Measurements from ENCODE around the gene TGFBR3. TPM values are rescaled to one million over a fixed set of nuclear protein-coding genes. Genes with fewer than 3 reads are reported as not detected.

The TGFBR3 gene
- total RNA-seq, 2 donors from 2014 or later, result 8.1 to 9.7 TPM

GRCh38 chr1:91806769-91807700, 78.9 kb downstream of the TGFBR3 start:
- Mint-ChIP-seq H3K4me3 (no peak overlapping the region), H3K27ac (no peak overlapping the region), H3K36me3 (ENCODE audit: insufficient read depth in 2 of 2) (peaks cover 2 to 3% of the 10 kb centered on the region in 2 donors), H3K9me3 (no peaks in the 10 kb centered on the region), H3K4me1 (ENCODE audit: low read depth) (peaks cover 83% of the 10 kb centered on the region), H3K27me3 (ENCODE audit: low read depth) (no peaks in the 10 kb centered on the region)
- ATAC-seq (replicated peaks in 1 of 2), result no peak
- DNase-seq, result no peak

- ATAC-seq (replicated peaks in 1 of 2), result no peak
- peaks cover 83% of the 10 kb centered on the region for H3K4me1 Mint-ChIP-seq (ENCODE audit: low read depth)
- H3K9me3 Mint-ChIP-seq, result no peaks in the 10 kb centered on the region
- H3K27ac Mint-ChIP-seq, result no peak overlapping the region
- peaks cover 2 to 3% of the 10 kb centered on the region in 2 donors for H3K36me3 Mint-ChIP-seq (ENCODE audit: insufficient read depth in 2 of 2)
- no peak for DNase-seq
- no peaks in the 10 kb centered on the region for H3K27me3 Mint-ChIP-seq (ENCODE audit: low read depth)
- H3K4me3 Mint-ChIP-seq, result no peak overlapping the region
Measured at GRCh38 chr1:91806181-91806768, 79.7 kb downstream of the TGFBR3 start.

GRCh38 chr1:91805311-91805801, 80.6 kb downstream of the TGFBR3 start:
- peak overlapping the region; percentile 56 for H3K27ac Mint-ChIP-seq
- no peaks in the 10 kb centered on the region for H3K27me3 Mint-ChIP-seq (ENCODE audit: low read depth)
- DNase-seq (peak in 1 of 2 donors; percentile 27), ATAC-seq (replicated peaks in 1 of 2) (no peak)
- no peaks in the 10 kb centered on the region for H3K9me3 Mint-ChIP-seq
- peak overlapping the region; percentile 4 to 56 for H3K4me3 Mint-ChIP-seq
- H3K36me3 Mint-ChIP-seq (ENCODE audit: insufficient read depth in 2 of 2), result peaks cover 2 to 3% of the 10 kb centered on the region in 2 donors
- H3K4me1 Mint-ChIP-seq (ENCODE audit: low read depth), result peaks cover 78% of the 10 kb centered on the region

DNA sequence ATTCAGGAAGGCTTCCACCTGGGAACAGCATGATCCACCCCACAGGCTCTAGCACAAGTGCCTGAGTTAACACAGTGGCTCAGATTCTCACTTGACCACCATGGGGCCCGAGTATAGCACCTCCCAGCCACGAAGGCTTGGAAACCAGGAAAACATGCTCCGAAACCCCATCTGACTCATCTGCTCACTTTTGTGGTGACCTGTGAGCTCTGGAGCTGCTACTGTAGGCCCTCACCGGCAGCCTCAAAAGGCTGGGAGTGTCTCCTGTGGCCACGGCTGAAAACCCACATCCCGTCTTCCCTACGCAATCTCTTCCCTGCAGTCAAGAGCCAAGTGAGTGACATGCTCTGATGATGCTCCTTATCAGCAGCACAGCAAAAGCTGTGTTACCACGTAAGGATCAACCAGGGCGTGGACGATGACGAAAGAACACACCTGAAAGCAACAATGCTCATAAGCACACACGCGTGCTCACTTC, 81.4 kb downstream of the TGFBR3 start:
- Mint-ChIP-seq H3K4me3 (peak overlapping the region; percentile 83), H3K4me1 (ENCODE audit: low read depth) (peaks cover 73% of the 10 kb centered on the region), H3K36me3 (ENCODE audit: insufficient read depth in 2 of 2) (peaks cover 2 to 3% of the 10 kb centered on the region in 2 donors), H3K27ac (peak overlapping the region; percentile 83), H3K9me3 (no peaks in the 10 kb centered on the region), H3K27me3 (ENCODE audit: low read depth) (no peaks in the 10 kb centered on the region)
- ATAC-seq (replicated peaks in 1 of 2) (peak; percentile 71 to 73), DNase-seq (peak; percentile 84 to 90)

- Mint-ChIP-seq H3K4me1 (ENCODE audit: low read depth) (peaks cover 73% of the 10 kb centered on the region), H3K27ac (peak overlapping the region; percentile 85), H3K4me3 (peak overlapping the region; percentile 83), H3K27me3 (ENCODE audit: low read depth) (no peaks in the 10 kb centered on the region), H3K36me3 (ENCODE audit: insufficient read depth in 2 of 2) (peaks cover 2 to 3% of the 10 kb centered on the region in 2 donors), H3K9me3 (no peaks in the 10 kb centered on the region)
- DNase-seq (peak; percentile 81 to 84), ATAC-seq (replicated peaks in 1 of 2) (peak; percentile 79 to 80)
Measured at GRCh38 chr1:91803847-91804545, 82.0 kb downstream of the TGFBR3 start.

- Mint-ChIP-seq H3K4me1 (ENCODE audit: low read depth) (peaks cover 74% of the 10 kb centered on the region), H3K27me3 (ENCODE audit: low read depth) (no peaks in the 10 kb centered on the region), H3K36me3 (ENCODE audit: insufficient read depth in 2 of 2) (peaks cover 2 to 3% of the 10 kb centered on the region in 2 donors), H3K27ac (peak overlapping the region; percentile 85), H3K4me3 (peak overlapping the region in 1 of 2 donors; percentile 83), H3K9me3 (no peaks in the 10 kb centered on the region)
- no peak for ATAC-seq (replicated peaks in 1 of 2)
- no peak for DNase-seq
Measured at GRCh38 chr1:91803123-91803522, 82.8 kb downstream of the TGFBR3 start.

DNA sequence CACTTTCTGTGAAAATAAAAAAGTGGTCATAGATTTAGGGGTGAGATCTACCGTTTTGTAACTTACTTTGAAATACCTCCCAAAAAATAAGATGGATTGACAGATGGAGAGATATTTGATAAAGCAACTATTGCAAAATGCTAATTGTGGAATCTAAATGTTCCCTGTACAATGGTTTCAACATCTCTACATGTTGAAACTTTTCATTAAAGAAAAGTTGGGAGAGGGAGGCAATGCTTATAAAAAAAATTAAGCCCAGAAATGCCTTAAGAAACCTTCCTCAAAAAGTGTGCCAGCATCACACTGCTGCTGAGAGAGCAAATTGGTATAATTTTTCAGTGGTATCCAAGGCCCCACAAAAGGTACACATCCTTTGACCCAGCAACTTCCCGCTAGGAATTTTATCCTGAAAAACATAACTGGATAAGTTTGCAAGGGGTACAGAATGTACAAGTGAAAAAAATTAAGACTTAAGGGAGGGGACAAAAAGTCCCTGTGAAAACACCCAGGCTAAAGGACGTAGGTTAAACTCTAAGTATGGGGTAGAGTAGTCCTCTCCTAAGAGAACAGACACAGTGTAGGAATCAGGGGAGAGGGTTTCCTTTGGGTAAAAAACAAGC, 84.3 kb downstream of the TGFBR3 start:
- no peak for ATAC-seq (replicated peaks in 1 of 2)
- H3K27ac Mint-ChIP-seq, result no peak overlapping the region
- peaks cover 70% of the 10 kb centered on the region for H3K4me1 Mint-ChIP-seq (ENCODE audit: low read depth)
- no peaks in the 10 kb centered on the region for H3K27me3 Mint-ChIP-seq (ENCODE audit: low read depth)
- H3K4me3 Mint-ChIP-seq, result no peak overlapping the region
- H3K9me3 Mint-ChIP-seq, result no peaks in the 10 kb centered on the region
- no peak for DNase-seq
- peaks cover 2 to 3% of the 10 kb centered on the region in 2 donors for H3K36me3 Mint-ChIP-seq (ENCODE audit: insufficient read depth in 2 of 2)

DNA sequence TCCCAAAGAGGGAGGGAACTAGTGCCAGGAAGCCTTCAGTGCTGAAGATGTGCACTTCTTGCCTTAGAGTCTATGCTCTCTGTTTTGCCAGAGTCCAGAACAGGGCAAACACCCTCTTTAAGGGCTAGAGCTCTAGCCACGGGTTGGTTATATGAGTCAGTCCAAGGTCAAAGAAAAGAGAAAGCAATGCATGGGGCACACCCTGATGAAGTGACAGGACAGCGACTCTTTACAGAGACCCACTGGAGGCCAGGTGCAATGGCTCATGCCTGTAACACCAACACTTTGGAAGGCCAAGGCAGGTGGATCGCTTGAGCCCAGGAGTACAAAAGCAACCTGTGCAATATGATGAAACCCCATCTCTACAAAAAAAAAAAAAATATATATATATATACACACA, 86.1 kb downstream of the TGFBR3 start:
- no peak overlapping the region for H3K4me3 Mint-ChIP-seq
- H3K36me3 Mint-ChIP-seq (ENCODE audit: insufficient read depth in 2 of 2), result peaks cover 4 to 6% of the 10 kb centered on the region in 2 donors
- peaks cover 57% of the 10 kb centered on the region for H3K4me1 Mint-ChIP-seq (ENCODE audit: low read depth)
- no peak overlapping the region for H3K27ac Mint-ChIP-seq
- DNase-seq (no peak), ATAC-seq (replicated peaks in 1 of 2) (no peak)
- no peaks in the 10 kb centered on the region for H3K9me3 Mint-ChIP-seq
- no peaks in the 10 kb centered on the region for H3K27me3 Mint-ChIP-seq (ENCODE audit: low read depth)

DNA sequence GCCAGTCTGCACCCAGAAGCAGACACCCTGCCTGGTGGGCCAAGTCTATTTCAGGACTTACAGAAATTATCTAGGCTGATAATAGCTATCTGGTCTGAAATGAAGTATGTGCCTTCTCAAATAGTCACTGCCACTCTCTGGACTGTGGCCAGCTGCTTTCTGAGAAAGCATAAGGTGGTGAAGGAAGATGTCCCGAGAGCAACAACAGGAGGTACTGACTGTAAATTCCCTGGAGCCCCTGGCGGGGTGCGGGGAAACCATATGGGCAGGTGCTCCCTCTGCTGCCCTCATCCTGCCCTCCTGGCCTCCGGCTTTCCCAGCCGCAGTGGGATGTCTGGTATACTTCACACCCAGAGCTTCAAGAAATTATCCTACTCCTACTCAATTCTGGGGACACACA, 86.8 kb downstream of the TGFBR3 start:
- no peaks in the 10 kb centered on the region for H3K27me3 Mint-ChIP-seq (ENCODE audit: low read depth)
- H3K27ac Mint-ChIP-seq, result no peak overlapping the region
- peaks cover 50% of the 10 kb centered on the region for H3K4me1 Mint-ChIP-seq (ENCODE audit: low read depth)
- ATAC-seq (replicated peaks in 1 of 2) (no peak), DNase-seq (no peak)
- H3K36me3 Mint-ChIP-seq (ENCODE audit: insufficient read depth in 2 of 2), result peaks cover 6 to 10% of the 10 kb centered on the region in 2 donors
- no peak overlapping the region for H3K4me3 Mint-ChIP-seq
- no peaks in the 10 kb centered on the region for H3K9me3 Mint-ChIP-seq

- no peak overlapping the region for H3K27ac Mint-ChIP-seq
Measured at GRCh38 chr1:91798740-91799139, 87.2 kb downstream of the TGFBR3 start.

DNA sequence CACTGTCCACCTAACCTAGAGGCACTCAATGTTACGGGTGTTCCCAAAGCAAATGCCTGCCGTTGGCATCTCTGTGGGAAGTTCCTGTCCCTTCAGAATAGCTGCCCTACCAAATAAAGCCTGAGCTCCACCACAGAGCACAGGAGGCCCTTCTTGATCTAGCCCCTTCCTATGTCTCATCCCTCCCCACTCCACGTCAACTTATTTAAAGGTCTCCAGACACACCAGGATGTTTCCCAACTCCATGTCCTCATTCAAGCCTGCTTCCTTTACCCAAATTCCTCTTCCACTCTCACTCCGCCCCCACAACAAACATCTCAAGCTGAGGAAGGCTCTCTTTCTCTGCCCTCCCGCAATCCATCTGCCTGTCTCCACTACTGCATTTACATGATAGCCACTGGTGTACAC, 87.7 kb downstream of the TGFBR3 start:
- Mint-ChIP-seq H3K4me3 (no peak overlapping the region), H3K36me3 (ENCODE audit: insufficient read depth in 2 of 2) (peaks cover 4 to 10% of the 10 kb centered on the region in 2 donors)

More at GRCh38 chr1:91798740-91799139, 87.2 kb downstream of the TGFBR3 start:
- DNase-seq (no peak), ATAC-seq (replicated peaks in 1 of 2) (no peak)
- Mint-ChIP-seq H3K27me3 (ENCODE audit: low read depth) (no peaks in the 10 kb centered on the region), H3K9me3 (no peaks in the 10 kb centered on the region), H3K4me3 (no peak overlapping the region), H3K4me1 (ENCODE audit: low read depth) (peaks cover 46% of the 10 kb centered on the region), H3K36me3 (ENCODE audit: insufficient read depth in 2 of 2) (peaks cover 5 to 10% of the 10 kb centered on the region in 2 donors)

GRCh38 chr1:91797164-91797563, 88.8 kb downstream of the TGFBR3 start:
- Mint-ChIP-seq H3K36me3 (ENCODE audit: insufficient read depth in 2 of 2) (peaks cover 4 to 7% of the 10 kb centered on the region in 2 donors), H3K4me1 (ENCODE audit: low read depth) (peaks cover 33% of the 10 kb centered on the region), H3K4me3 (no peak overlapping the region), H3K9me3 (no peaks in the 10 kb centered on the region), H3K27ac (no peak overlapping the region), H3K27me3 (ENCODE audit: low read depth) (no peaks in the 10 kb centered on the region)
- ATAC-seq (replicated peaks in 1 of 2) (no peak), DNase-seq (no peak)

More for the DNA sequence above, 87.7 kb downstream of the TGFBR3 start:
- Mint-ChIP-seq H3K27me3 (ENCODE audit: low read depth) (no peaks in the 10 kb centered on the region), H3K4me1 (ENCODE audit: low read depth) (peaks cover 41% of the 10 kb centered on the region), H3K27ac (no peak overlapping the region), H3K9me3 (no peaks in the 10 kb centered on the region)
- DNase-seq, result no peak
- ATAC-seq (replicated peaks in 1 of 2), result no peak
